HG03460 (cell line): ENCODE data around the gene FAM13A.

Experiments used
- ATAC-seq: cut with Tn5 transposase; IDR thresholded peaks from one replicate; pipeline ENCODE4 v1.9.1; 2021; ENCODE audit not compliant: unreplicated experiment

FAM13A gene

DNA sequence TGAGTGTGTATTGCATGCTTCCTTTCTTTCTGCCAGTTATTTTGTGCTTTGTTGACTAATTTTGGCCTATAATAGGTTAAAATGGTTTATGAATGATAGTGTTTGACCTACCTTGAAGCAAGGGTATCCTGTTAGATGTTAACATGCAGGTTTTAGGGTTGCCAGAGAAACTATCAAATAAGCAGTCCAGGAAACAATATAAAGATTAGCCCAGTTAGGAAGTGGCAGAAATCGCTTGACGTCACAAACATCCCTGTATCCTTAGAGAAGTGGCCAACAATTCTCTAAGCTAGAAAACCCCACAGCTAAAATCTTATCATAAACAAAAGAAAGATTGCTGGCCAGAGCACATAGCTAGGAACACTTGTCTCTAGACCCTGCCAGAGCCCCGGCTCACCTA lies 363.2 kb downstream of the FAM13A start:
- ATAC-seq, result no peak

DNA sequence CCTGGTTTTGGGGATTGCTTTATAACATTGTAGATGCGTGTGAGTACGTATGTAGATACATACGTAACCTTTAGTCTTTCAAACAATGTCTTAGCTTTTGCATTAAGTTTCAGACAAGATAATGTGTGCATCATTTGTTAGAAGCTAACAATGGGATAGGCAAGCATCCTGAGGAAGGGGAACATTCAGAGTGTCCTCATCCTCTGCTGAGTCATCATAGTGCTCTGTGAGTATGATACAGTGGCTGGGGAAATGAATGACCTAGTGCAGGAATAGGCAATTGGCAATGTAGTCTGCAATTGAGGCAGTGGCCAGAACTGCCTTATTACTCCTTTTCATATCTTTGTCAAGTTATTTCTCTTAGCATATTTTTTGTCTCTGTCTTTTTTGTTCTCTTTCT lies 366.6 kb downstream of the FAM13A start:
- no peak for ATAC-seq

DNA sequence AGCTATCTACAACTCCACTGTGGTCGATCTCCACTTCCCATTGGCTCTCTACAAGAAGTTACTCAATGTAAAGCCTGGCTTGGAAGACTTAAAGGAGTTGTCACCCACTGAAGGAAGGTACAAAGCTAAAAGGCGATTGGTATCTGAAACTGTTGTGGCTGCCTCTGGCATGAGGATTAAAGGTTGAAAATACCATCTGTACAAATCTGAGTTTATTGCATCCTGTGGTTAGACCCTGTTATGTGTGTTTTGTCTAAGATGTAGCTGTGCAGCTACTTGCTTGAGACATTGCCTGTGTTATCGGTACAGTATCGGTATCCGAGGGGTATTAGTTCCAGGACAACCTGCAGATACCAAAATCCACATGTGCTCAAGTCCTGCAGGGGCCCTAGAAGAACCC lies 375.8 kb downstream of the FAM13A start:
- no peak for ATAC-seq
